Large intestine (tissue), 3 donors: ENCODE measurements around the gene ZCCHC3. TPM values are rescaled to one million over a fixed set of nuclear protein-coding genes. Genes with fewer than 3 reads are reported as not detected.

ENCODE experiments used
- DNase-seq, 2 donors: peaks; one replicate each; pipeline versions ENCODE4 v3.0.0 to v3.0.0-alpha.2; 2013
- H3K27ac ChIP-seq: one replicate; pipeline ENCODE4 v1.5.1; 2013; ENCODE audit warnings: low read length
- H3K27me3 ChIP-seq: 2 replicates; pipeline ENCODE4 v1.6.1; 2013; ENCODE audit warnings: low read length; ENCODE audit not compliant: control insufficient read depth, insufficient read depth
- H3K36me3 ChIP-seq: 2 replicates; pipeline ENCODE4 v1.6.1; 2013; ENCODE audit warnings: low read length; ENCODE audit not compliant: control insufficient read depth, insufficient read depth
- H3K4me1 ChIP-seq: one replicate; pipeline ENCODE4 v1.6.1; 2013; ENCODE audit warnings: low read length; ENCODE audit not compliant: control insufficient read depth, insufficient read depth
- H3K4me3 ChIP-seq: one replicate; pipeline ENCODE4 v1.5.1; 2013; ENCODE audit warnings: low read length
- H3K9me3 ChIP-seq: one replicate; pipeline ENCODE4 v1.6.1; 2013; ENCODE audit warnings: mild to moderate bottlenecking, low read depth, low read length, moderate library complexity; ENCODE audit not compliant: control insufficient read depth
- WGBS: methylation state at CpG from one replicate; pipeline ENCODE4 v1.1.5; 2013; ENCODE audit warnings: low lambda C conversion rate; ENCODE audit not compliant: insufficient coverage; 5-methylcytosine and 5-hydroxymethylcytosine counted together
- polyA plus RNA-seq: library from polyadenylated mRNA; unstranded; fragments of 120-200 nt; gene quantifications from one replicate; pipeline ENCODE4 v1.2.1, GENCODE V29; 2013

ZCCHC3 gene
- polyA plus RNA-seq, 1 donor = 28.1 TPM

DNA sequence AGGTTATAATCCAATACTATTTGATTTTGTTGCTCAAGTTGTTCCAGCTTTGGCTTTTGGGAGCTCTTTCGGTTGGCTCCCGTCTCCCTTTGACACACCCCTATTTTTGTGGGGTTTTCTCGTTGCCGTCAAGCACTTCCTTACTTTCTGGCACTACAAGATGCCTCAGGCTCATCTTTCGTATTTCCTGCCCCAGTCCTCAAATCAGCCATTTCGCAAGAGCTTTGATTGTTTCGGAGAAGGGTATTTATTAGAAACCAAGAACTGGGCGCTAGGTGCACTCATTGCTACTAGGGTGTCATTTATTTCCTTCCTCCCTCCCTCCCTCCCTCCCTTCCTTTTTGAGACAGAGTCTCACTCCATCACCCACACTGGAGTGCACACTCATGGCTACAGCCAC, 14.7 kb downstream of the ZCCHC3 start:
- Histone ChIP-seq H3K27ac (no peak overlapping the region), H3K27me3 (no peaks in the 10 kb centered on the region), H3K4me1 (no peaks in the 10 kb centered on the region), H3K36me3 (no peaks in the 10 kb centered on the region), H3K4me3 (no peak overlapping the region), H3K9me3 (no peaks in the 10 kb centered on the region)
- no peak for DNase-seq
- 97% methylated on average over 6 of the region's 8 CpGs for WGBS

DNA sequence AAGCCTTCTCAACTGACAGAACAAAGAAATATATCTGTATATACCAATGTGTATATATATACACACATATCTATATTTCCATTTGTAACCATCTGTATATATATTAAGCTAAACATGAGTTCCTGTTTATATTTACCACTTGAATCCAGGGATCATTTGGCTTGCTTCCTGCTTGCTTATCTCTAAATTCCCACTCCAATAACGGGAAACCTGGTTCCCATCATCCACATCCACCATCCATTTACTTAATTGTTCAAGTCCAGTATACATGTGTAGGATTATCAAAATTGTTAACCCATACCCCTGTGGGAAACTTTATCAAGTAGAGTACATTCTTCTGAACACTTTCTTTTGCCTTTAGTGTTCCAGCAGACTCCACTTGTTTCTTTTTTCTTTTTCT, 15.5 kb downstream of the ZCCHC3 start:
- WGBS = no CpG with 5 or more reads among the region's 1 CpG

DNA sequence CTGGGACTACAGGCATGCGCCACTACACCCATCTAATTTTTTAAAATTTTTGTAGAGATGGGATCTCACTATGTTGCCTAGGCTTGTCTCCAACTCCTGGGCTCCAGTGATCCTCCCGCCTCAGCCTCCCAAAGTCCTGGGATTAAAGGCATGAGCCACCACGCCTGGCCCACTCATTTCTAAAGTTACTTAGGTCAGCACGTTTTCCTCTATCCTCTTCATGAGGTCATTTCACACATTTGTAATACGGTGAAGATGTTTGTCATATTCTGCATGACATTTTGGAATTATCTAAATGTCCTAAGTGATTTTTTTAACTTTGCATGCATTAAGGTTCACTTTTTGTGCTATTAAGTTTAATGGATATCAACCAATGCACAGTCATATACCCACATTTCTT, 16.0 kb downstream of the ZCCHC3 start:
- Histone ChIP-seq H3K4me3 (no peak overlapping the region), H3K4me1 (no peaks in the 10 kb centered on the region), H3K27ac (no peak overlapping the region), H3K27me3 (no peaks in the 10 kb centered on the region), H3K36me3 (no peaks in the 10 kb centered on the region), H3K9me3 (no peaks in the 10 kb centered on the region)
- DNase-seq = no peak
- WGBS = 85% methylated on average over 2 of the region's 5 CpGs

More for the DNA sequence above, 15.5 kb downstream of the ZCCHC3 start:
- Histone ChIP-seq H3K4me1 (no peaks in the 10 kb centered on the region), H3K27ac (no peak overlapping the region), H3K9me3 (no peaks in the 10 kb centered on the region), H3K36me3 (no peaks in the 10 kb centered on the region), H3K4me3 (no peak overlapping the region), H3K27me3 (no peaks in the 10 kb centered on the region)
- no peak for DNase-seq

DNA sequence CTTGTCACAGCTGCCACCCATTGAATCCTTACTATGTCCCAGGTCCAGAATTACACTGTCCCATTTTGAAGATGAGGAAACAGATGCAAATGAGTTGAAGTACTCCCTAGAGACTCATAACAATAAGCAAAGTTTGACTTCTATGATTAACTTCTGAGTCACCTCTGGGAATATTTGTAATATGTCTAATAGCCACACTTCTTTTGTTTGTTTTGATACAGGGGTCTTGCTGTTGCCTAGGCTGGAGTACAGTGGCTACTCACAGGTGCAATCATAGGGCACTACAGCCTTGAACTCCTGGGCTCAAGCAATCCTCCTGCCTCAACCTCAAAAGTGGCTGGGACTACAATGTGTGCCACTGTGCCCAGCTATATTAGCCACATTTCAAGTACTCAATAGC, 16.6 kb downstream of the ZCCHC3 start:
- Histone ChIP-seq H3K4me1 (no peaks in the 10 kb centered on the region), H3K36me3 (no peaks in the 10 kb centered on the region), H3K4me3 (no peak overlapping the region), H3K27ac (no peak overlapping the region), H3K9me3 (no peaks in the 10 kb centered on the region), H3K27me3 (no peaks in the 10 kb centered on the region)
- no peak for DNase-seq

DNA sequence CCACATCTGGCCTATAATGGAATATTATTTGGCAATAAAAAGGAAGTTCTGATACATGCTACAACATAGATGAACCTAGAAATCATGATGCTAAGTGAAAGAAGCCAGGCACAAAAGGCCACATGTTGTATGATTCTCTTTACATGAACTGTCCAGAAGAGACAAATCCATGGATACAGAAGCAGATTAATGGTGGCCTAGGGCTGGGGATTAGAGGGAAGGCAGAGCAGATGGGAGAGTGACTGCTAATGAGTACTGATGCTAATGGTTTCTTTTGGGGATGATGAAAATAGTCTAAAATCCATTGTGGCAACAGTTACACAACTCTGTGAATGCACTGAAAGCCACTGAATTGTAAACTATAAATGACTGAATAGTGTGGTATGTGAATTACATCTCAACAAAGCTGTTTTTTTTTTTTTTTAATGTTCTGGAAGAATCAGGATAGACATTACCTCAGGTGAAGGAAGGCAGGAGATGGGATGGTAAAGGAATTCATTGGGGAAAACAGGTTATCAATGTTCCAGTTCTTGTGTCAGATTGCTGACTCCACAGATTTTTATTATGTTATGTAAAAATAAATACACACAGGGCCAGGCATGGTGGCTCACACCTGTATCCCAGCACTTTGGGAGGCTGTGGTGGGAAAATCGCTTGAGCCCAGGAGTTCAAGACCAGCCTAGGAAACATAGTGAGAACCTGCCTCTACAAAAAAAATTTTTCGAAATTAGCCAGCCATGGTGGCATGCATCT, 19.1 kb downstream of the ZCCHC3 start:
- H3K27me3 ChIP-seq = no peaks in the 10 kb centered on the region
- no peak for DNase-seq
- no peak overlapping the region for H3K4me3 ChIP-seq
- H3K9me3 ChIP-seq = no peaks in the 10 kb centered on the region
- peaks cover 3% of the 10 kb centered on the region for H3K36me3 ChIP-seq
- WGBS = no CpG with 5 or more reads among the region's 2 CpGs
- no peak overlapping the region for H3K27ac ChIP-seq
- no peaks in the 10 kb centered on the region for H3K4me1 ChIP-seq

DNA sequence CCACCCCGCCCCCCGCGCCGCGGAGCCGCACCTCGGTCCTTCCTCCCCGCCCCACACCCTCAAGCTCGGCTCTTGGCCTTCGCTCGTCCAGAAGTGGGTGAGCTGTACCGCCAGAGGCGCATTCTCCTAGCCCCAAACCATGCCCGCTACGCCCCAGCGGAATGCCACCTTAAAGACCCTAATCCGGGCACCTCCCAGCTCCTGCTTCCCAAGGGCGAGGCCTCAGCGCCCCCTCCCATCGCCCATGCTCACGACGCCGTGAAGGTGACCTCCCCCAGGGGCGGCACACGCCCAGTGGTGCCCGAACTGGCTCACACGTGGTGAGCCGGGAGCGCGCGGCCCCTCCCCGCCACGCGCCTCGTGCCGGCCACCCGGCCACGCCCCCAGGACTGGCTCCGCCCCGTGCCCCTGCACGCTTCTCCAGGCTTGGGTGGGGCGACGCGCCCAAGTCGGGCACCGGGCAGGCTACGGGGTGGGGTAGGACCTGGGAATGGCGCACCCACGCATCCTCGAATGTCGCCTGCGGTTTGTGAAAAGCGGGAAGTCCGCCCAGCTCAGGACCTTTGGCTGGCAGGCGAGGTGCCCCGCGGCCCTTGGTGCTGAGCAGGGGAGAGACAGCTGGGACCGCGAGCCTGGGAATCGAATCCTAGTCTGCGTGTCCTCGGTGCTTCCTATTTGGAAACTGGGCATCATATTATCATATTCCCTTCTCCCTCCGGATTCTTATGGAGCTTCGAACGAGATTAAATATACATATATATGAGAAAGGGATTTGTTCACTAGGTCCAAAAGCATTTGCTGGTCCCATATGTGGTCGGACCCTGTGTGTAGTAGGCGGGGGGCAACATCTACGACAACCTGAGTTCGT, 27.0 kb downstream of the ZCCHC3 start:
- H3K36me3 ChIP-seq = peaks cover 6% of the 10 kb centered on the region
- H3K27me3 ChIP-seq = no peaks in the 10 kb centered on the region
- peaks cover 12% of the 10 kb centered on the region for H3K4me1 ChIP-seq
- DNase-seq = peak; percentile 90 to 94
- H3K9me3 ChIP-seq = no peaks in the 10 kb centered on the region
- H3K4me3 ChIP-seq = peak overlapping the region; percentile 56
- peak overlapping the region; percentile 81 for H3K27ac ChIP-seq
- no CpG with 5 or more reads among the region's 69 CpGs for WGBS

DNA sequence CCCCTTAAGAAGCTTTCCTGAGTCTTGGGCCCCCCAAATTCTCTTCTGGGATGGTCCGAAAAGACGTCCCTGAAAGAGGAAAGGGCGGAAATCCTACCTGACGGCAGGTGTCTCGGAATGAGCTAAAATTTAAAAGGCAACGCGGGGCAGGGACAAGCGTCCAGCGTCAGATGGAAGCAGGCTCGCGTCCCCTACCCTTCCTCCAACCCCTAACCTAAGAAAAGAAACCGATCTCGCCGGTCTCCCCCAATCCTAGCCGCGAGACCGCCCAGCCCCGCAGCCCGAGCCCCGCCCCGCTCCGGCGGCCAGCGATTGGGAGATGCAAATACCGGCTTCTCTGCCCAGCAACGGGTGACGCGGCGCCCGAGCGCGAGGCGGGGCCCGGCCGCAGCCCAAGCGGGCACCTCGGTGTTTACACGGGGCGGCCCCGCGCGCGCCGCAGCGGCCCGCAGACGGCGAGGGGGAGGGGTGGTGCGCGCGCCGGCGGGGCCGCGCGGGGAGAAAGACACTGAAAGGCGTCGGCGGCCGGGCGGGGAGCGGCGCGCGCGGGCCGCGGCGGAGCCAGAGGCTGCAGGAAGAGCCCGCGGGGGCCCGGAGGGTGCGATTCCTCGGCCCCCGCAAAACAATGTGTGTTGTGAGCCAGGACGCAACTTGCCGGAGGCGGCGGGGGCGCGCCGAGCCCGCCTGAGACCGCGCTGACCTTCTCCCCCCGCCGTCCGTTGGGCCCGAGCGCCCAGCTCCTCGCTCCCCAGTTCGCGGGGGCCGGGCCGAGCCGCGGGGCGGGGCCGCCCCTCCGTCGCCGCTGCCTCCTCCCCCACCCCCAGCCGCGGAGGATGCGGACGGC, 27.9 kb downstream of the ZCCHC3 start, which contains the start of gene SOX12:
Gene SOX12 (plus strand): TSS at position 508 of the 844 bp plus-strand sequence. CDS start 373 bp downstream, outside the sequence.
- DNase-seq = peak; percentile 95 to 96
- WGBS = no CpG with 5 or more reads among the region's 106 CpGs

DNA sequence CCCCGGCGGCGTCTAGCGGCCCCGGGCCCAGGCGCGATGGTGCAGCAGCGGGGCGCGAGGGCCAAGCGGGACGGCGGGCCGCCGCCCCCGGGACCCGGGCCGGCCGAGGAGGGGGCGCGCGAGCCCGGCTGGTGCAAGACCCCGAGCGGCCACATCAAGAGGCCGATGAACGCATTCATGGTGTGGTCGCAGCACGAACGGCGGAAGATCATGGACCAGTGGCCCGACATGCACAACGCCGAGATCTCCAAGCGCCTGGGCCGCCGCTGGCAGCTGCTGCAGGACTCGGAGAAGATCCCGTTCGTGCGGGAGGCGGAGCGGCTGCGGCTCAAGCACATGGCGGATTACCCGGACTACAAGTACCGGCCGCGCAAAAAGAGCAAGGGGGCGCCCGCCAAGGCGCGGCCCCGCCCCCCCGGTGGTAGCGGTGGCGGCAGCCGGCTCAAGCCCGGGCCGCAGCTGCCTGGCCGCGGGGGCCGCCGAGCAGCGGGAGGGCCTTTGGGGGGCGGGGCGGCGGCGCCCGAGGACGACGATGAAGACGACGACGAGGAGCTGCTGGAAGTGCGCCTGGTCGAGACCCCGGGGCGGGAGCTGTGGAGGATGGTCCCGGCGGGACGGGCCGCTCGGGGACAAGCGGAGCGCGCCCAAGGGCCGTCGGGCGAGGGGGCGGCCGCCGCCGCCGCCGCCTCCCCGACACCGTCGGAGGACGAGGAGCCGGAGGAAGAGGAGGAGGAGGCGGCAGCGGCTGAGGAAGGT, 28.7 kb downstream of the ZCCHC3 start:
- no peaks in the 10 kb centered on the region for H3K27me3 ChIP-seq
- peaks cover 17% of the 10 kb centered on the region for H3K4me1 ChIP-seq
- peaks cover 5% of the 10 kb centered on the region for H3K36me3 ChIP-seq
- H3K4me3 ChIP-seq = peak overlapping the region; percentile 54
- no peaks in the 10 kb centered on the region for H3K9me3 ChIP-seq
- WGBS = no CpG with 5 or more reads among the region's 103 CpGs
- DNase-seq = peak; percentile 42 to 80
- H3K27ac ChIP-seq = peak overlapping the region; percentile 81

More for the DNA sequence above, 27.9 kb downstream of the ZCCHC3 start, which contains the start of gene SOX12:
- peaks cover 14% of the 10 kb centered on the region for H3K4me1 ChIP-seq
- H3K4me3 ChIP-seq = peak within 1 kb of the TSS; percentile 56
- H3K27ac ChIP-seq = peak within 1 kb of the TSS; percentile 81
- H3K36me3 ChIP-seq = peaks cover 7% of the 10 kb centered on the region
- H3K9me3 ChIP-seq = no peaks in the 10 kb centered on the region
- no peaks in the 10 kb centered on the region for H3K27me3 ChIP-seq

DNA sequence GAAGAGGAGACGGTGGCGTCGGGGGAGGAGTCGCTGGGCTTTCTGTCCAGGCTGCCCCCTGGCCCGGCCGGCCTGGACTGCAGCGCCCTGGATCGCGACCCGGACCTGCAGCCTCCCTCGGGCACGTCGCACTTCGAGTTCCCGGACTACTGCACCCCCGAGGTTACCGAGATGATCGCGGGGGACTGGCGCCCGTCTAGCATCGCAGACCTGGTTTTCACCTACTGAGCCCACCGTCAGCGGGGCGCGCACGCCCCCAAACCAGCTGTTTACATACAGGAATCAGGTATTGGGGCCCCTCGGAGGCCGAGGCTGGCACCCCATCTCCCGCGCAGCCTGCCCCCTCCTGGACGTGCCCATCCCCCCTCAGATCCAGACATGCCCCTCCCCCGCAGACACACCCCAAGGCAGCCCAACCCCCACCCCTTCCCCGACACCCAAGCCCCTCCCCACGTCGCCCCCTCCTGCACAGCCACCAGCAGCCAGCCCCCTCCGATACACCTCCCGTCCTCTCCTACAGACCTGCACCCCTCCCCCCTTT, 29.3 kb downstream of the ZCCHC3 start:
- no peaks in the 10 kb centered on the region for H3K9me3 ChIP-seq
- H3K4me1 ChIP-seq = peaks cover 17% of the 10 kb centered on the region
- no peak for DNase-seq
- H3K36me3 ChIP-seq = peaks cover 5% of the 10 kb centered on the region
- H3K27me3 ChIP-seq = no peaks in the 10 kb centered on the region
- peak overlapping the region; percentile 81 for H3K27ac ChIP-seq
- no CpG with 5 or more reads among the region's 38 CpGs for WGBS
- H3K4me3 ChIP-seq = peak overlapping the region; percentile 54
